HepG2 (cell line): ENCODE measurements around the gene ANKRD60. TPM values are rescaled to one million over a fixed set of nuclear protein-coding genes. Genes with fewer than 3 reads are reported as not detected.

Source experiments
- ATAC-seq: fragments of 200-7000 bp; cut with Tn5 transposase; 3 replicates; pipeline ENCODE4 v1.9.1; 2020; ENCODE audit warnings: mild to moderate bottlenecking, moderate library complexity
- BruUV-seq: library from RNA; stranded (reverse); fragments of 400-500 nt; replicated peaks from 2 replicates; lab custom pipeline; 2021; lab: Mats Ljungman, UMichigan
- CTCF ChIA-PET: fragments of 300-600 bp; formaldehyde crosslinking; extraction: SDS; loops from one replicate; lab custom pipeline; 2021; ENCODE audit warnings: low total read pairs, inconsistent platforms, low intra/inter-chr PET ratio; lab: Yijun Ruan, JAX
- POLR2A ChIA-PET: fragments of 350-600 bp; sonication (Branson Sonifier 250); formaldehyde crosslinking; loops from one replicate; lab custom pipeline; 2020; ENCODE audit warnings: antibody characterized with exemption, inconsistent platforms; lab: Yijun Ruan, JAX
- DNase-seq: peaks from one replicate; pipeline ENCODE4 v3.0.0-alpha.2; 2015; ENCODE audit warnings: low spot score
- FAIRE-seq: peaks from 3 replicates; lab custom pipeline; 2011; peaks lifted over from hg19 to GRCh38; lab: Jason Lieb, UNC
- H2AFZ ChIP-seq: one replicate; pipeline ENCODE4 v1.6.1; 2011; ENCODE audit warnings: low read length, inconsistent platforms
- H3K27ac ChIP-seq: fragments of 300-600 bp; 3 replicates; pipeline ENCODE4 v1.8.0; 2011; ENCODE audit warnings: mixed run types, mild to moderate bottlenecking, mixed read lengths, low read length, inconsistent platforms; ENCODE audit not compliant: insufficient read depth; ENCODE audit errors: extremely low read length
- H3K27me3 ChIP-seq, 2 experiments: fragments of 200-600 bp in 1 of 2; 2 replicates in 1 of 2; 3 replicates in 1 of 2; pipeline versions ENCODE4 v1.6.0 to v1.8.0; 2011; ENCODE audit warnings: low read length in 2 of 2, mild to moderate bottlenecking in 2 of 2, moderate library complexity in 2 of 2, inconsistent platforms in 1 of 2; ENCODE audit not compliant: insufficient read depth in 2 of 2, control insufficient read depth in 1 of 2
- H3K36me3 ChIP-seq, 2 experiments: fragments of 200-600 bp in 1 of 2; replicated peaks in 1 of 2; 2 replicates in 1 of 2; 3 replicates in 1 of 2; pipeline versions ENCODE4 v1.5.1 to v1.8.0; 2011; ENCODE audit warnings: low read length in 2 of 2, inconsistent platforms in 1 of 2; ENCODE audit not compliant: insufficient read depth in 2 of 2, control insufficient read depth in 1 of 2
- H3K4me1 ChIP-seq: 2 replicates; pipeline ENCODE4 v1.5.1; 2012; ENCODE audit warnings: low read length, inconsistent platforms; ENCODE audit not compliant: insufficient read depth
- H3K4me2 ChIP-seq: 2 replicates; pipeline ENCODE4 v1.6.0; 2011; ENCODE audit warnings: low read depth, low read length, inconsistent platforms
- H3K4me3 ChIP-seq, 3 experiments: fragments of 200-600 bp in 1 of 3; sonication (generic), shearing (Covaris generic) in 1 of 3; replicated peaks in 1 of 3; 2 replicates each; pipeline ENCODE4 v1.5.1; 2011 to 2016; ENCODE audit warnings: low read length in 3 of 3, inconsistent platforms in 2 of 3, low read depth in 2 of 3, mild to moderate bottlenecking in 2 of 3, control low read depth in 1 of 3, mixed read lengths in 1 of 3; ENCODE audit not compliant: insufficient read depth in 1 of 3
- H3K79me2 ChIP-seq: one replicate; pipeline ENCODE4 v1.6.1; 2011; ENCODE audit warnings: low read length, inconsistent platforms; ENCODE audit not compliant: insufficient read depth
- H3K9ac ChIP-seq: 2 replicates; pipeline ENCODE4 v1.6.0; 2011; ENCODE audit warnings: mild to moderate bottlenecking, low read depth, low read length, inconsistent platforms; ENCODE audit not compliant: insufficient read depth
- H3K9me3 ChIP-seq: 2 replicates; pipeline ENCODE4 v1.5.1; 2012; ENCODE audit warnings: mild to moderate bottlenecking, low read length
- H4K20me1 ChIP-seq: 2 replicates; pipeline ENCODE4 v1.6.0; 2011; ENCODE audit warnings: inconsistent platforms, mild to moderate bottlenecking, low read length, moderate library complexity; ENCODE audit not compliant: insufficient read depth
- FOSL2 ChIP-seq: sonication (generic); formaldehyde crosslinking; IDR thresholded peaks from 2 replicates; pipeline ENCODE4 v1.4.0; 2020; ENCODE audit warnings: missing genetic modification reagents
- HNRNPUL1 ChIP-seq: fragments of 200-400 bp; formaldehyde crosslinking; IDR thresholded peaks from 2 replicates; pipeline ENCODE4 v1.6.1; 2017; ENCODE audit warnings: low read depth, mild to moderate bottlenecking, low read length, moderate library complexity
- HOXA9 ChIP-seq: sonication (generic); formaldehyde crosslinking; IDR thresholded peaks from 2 replicates; pipeline ENCODE4 v1.8.1; 2022; ENCODE audit warnings: missing genetic modification reagents, mild to moderate bottlenecking, moderate library complexity, borderline replicate concordance
- NCOA1 ChIP-seq: sonication (generic); formaldehyde crosslinking; IDR thresholded peaks from 2 replicates; pipeline ENCODE4 v1.9.0; 2021; ENCODE audit warnings: missing genetic modification reagents
- ZFP37 ChIP-seq: sonication (generic); formaldehyde crosslinking; IDR thresholded peaks from 2 replicates; pipeline ENCODE4 v1.4.0; 2020; ENCODE audit warnings: missing genetic modification reagents, borderline replicate concordance
- ZMYM3 ChIP-seq: sonication (generic); formaldehyde crosslinking; IDR thresholded peaks from 2 replicates; pipeline ENCODE4 v1.5.1; 2020; ENCODE audit warnings: mild to moderate bottlenecking, missing genetic modification reagents
- ZNF232 ChIP-seq: sonication (generic); formaldehyde crosslinking; IDR thresholded peaks from 2 replicates; pipeline ENCODE4 v1.4.0; 2020; ENCODE audit warnings: missing genetic modification reagents, borderline replicate concordance
- ZNF34 ChIP-seq: sonication (generic); formaldehyde crosslinking; IDR thresholded peaks from 2 replicates; pipeline ENCODE4 v1.4.0; 2020; ENCODE audit warnings: mild to moderate bottlenecking, missing genetic modification reagents, borderline replicate concordance
- ZNF343 ChIP-seq: sonication (generic); formaldehyde crosslinking; IDR thresholded peaks from 2 replicates; pipeline ENCODE4 v1.4.0; 2020; ENCODE audit warnings: mild to moderate bottlenecking, missing genetic modification reagents
- ZNF567 ChIP-seq: sonication (generic); formaldehyde crosslinking; IDR thresholded peaks from 2 replicates; pipeline ENCODE4 v1.8.1; 2023; ENCODE audit warnings: mild to moderate bottlenecking, missing genetic modification reagents, borderline replicate concordance
- ZNF569 ChIP-seq: sonication (generic); formaldehyde crosslinking; IDR thresholded peaks from 2 replicates; pipeline ENCODE4 v1.5.0; 2020; ENCODE audit warnings: mild to moderate bottlenecking, missing genetic modification reagents, moderate library complexity, borderline replicate concordance
- ZNF660 ChIP-seq: sonication (generic); formaldehyde crosslinking; IDR thresholded peaks from 2 replicates; pipeline ENCODE4 v1.5.1; 2020; ENCODE audit warnings: mild to moderate bottlenecking, low read depth, missing genetic modification reagents, borderline replicate concordance
- ZNF878 ChIP-seq: sonication (generic); formaldehyde crosslinking; IDR thresholded peaks from 2 replicates; pipeline ENCODE4 v1.8.1; 2023; ENCODE audit warnings: mild to moderate bottlenecking, missing genetic modification reagents, moderate library complexity
- whole genome bisulfite sequencing: methylation state at CpG from one replicate; pipeline ENCODE4 v1.1.6; 2017; ENCODE audit warnings: low lambda C conversion rate; 5-methylcytosine and 5-hydroxymethylcytosine counted together
- in situ Hi-C: cut with HindIII; loops from 2 replicates; pipeline ENCODE4 v1.10.0; 2017; ENCODE audit warnings: low pct_unique_long_range_greater_than_20kb; ENCODE audit not compliant: extremely low pct_ligation_motif_present
- intact Hi-C: fragments of 100-400 bp; cut with micrococcal nuclease; formaldehyde crosslinking; loops from one replicate; pipeline ENCODE4 v1.10.0; 2022; ENCODE audit not compliant: unreplicated experiment
- polyA plus RNA-seq, 8 experiments: library from polyadenylated mRNA; depleted of rRNA in 3 of 8; stranded (reverse) in 7 of 8; unstranded in 1 of 8; fragments of >200 nt; fragmentation: Illumina TruSeq in 4 of 8; extraction: Trizol in 4 of 8; gene quantifications; 2 replicates each; pipeline versions ENCODE4 v1.2.1 to v1.2.3, GENCODE V29; 2011 to 2016; ENCODE audit warnings: low read depth in 4 of 8, missing spikeins in 1 of 8, mixed read lengths in 1 of 8; ENCODE audit not compliant: insufficient read depth in 1 of 8
- total RNA-seq, 5 experiments: library from RNA; depleted of rRNA; stranded (reverse); fragments of >200 nt; fragmentation: Illumina TruSeq; extraction: Trizol; gene quantifications; 2 replicates each; pipeline ENCODE4 v1.2.3, GENCODE V29; 2016; ENCODE audit warnings: low read depth in 1 of 5
- TF ChIP-seq, protein P1 (sequence below): fragments of 450-650 bp; IDR thresholded peaks from 2 replicates; pipeline ENCODE4 v1.6.1; 2017
- TF ChIP-seq, protein P2 (sequence below): sonication (generic); formaldehyde crosslinking; IDR thresholded peaks from 2 replicates; pipeline ENCODE4 v1.4.0; 2020; ENCODE audit warnings: missing genetic modification reagents

Gene ANKRD60
- total and polyA plus RNA-seq, 2 of the 13 experiments (the other 11 are each of a cell fraction or from before 2014, with no cell fraction given), result not detected

DNA sequence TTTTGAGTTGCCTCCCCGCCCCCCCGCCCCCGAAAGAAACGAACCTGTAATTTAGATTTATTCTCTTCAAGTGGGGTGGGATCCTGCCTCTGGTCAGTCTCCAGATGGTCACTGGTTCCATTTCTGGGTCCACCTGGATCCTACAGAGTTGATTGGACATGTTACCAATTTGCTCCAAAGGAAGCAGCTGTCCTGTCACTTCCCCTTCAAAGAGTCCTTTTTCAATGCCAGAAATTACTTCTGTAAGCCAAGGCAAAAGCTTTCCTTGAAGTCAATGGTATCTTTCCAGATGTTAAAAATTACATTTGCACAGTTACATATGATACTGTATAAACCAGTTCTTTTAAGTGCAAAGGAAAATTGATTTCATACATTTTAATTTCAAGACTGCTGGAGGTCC, 12.0 kb upstream of the ANKRD60 start:
- intact Hi-C loops, result no loop called here
- no peak overlapping the region for H3K4me2 ChIP-seq
- no peak for DNase-seq
- WGBS, result 37% methylated on average over 4 of the region's 4 CpGs
- no peak overlapping the region for H2AFZ ChIP-seq
- H3K79me2 ChIP-seq, result no peaks in the 10 kb centered on the region
- TF ChIP-seq ZMYM3 (CRISPR knock-in tag) (no peak), ZNF569 (CRISPR knock-in tag) (no peak), ZNF660 (CRISPR knock-in tag) (no peak), FOSL2 (no peak), HOXA9 (CRISPR knock-in tag) (no peak), ZNF343 (CRISPR knock-in tag) (no peak), ZNF34 (CRISPR knock-in tag) (no peak), ZNF567 (CRISPR knock-in tag) (no peak), HNRNPUL1 (no peak), ZNF232 (CRISPR knock-in tag) (no peak), NCOA1 (no peak), ZNF878 (no peak), ZFP37 (CRISPR knock-in tag) (no peak)
- TF ChIP-seq, protein P1, sequence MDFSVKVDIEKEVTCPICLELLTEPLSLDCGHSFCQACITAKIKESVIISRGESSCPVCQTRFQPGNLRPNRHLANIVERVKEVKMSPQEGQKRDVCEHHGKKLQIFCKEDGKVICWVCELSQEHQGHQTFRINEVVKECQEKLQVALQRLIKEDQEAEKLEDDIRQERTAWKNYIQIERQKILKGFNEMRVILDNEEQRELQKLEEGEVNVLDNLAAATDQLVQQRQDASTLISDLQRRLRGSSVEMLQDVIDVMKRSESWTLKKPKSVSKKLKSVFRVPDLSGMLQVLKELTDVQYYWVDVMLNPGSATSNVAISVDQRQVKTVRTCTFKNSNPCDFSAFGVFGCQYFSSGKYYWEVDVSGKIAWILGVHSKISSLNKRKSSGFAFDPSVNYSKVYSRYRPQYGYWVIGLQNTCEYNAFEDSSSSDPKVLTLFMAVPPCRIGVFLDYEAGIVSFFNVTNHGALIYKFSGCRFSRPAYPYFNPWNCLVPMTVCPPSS, result no peak
- TF ChIP-seq, protein P2, sequence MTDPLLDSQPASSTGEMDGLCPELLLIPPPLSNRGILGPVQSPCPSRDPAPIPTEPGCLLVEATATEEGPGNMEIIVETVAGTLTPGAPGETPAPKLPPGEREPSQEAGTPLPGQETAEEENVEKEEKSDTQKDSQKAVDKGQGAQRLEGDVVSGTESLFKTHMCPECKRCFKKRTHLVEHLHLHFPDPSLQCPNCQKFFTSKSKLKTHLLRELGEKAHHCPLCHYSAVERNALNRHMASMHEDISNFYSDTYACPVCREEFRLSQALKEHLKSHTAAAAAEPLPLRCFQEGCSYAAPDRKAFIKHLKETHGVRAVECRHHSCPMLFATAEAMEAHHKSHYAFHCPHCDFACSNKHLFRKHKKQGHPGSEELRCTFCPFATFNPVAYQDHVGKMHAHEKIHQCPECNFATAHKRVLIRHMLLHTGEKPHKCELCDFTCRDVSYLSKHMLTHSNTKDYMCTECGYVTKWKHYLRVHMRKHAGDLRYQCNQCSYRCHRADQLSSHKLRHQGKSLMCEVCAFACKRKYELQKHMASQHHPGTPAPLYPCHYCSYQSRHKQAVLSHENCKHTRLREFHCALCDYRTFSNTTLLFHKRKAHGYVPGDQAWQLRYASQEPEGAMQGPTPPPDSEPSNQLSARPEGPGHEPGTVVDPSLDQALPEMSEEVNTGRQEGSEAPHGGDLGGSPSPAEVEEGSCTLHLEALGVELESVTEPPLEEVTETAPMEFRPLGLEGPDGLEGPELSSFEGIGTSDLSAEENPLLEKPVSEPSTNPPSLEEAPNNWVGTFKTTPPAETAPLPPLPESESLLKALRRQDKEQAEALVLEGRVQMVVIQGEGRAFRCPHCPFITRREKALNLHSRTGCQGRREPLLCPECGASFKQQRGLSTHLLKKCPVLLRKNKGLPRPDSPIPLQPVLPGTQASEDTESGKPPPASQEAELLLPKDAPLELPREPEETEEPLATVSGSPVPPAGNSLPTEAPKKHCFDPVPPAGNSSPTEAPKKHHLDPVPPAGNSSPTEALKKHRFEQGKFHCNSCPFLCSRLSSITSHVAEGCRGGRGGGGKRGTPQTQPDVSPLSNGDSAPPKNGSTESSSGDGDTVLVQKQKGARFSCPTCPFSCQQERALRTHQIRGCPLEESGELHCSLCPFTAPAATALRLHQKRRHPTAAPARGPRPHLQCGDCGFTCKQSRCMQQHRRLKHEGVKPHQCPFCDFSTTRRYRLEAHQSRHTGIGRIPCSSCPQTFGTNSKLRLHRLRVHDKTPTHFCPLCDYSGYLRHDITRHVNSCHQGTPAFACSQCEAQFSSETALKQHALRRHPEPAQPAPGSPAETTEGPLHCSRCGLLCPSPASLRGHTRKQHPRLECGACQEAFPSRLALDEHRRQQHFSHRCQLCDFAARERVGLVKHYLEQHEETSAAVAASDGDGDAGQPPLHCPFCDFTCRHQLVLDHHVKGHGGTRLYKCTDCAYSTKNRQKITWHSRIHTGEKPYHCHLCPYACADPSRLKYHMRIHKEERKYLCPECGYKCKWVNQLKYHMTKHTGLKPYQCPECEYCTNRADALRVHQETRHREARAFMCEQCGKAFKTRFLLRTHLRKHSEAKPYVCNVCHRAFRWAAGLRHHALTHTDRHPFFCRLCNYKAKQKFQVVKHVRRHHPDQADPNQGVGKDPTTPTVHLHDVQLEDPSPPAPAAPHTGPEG (CRISPR knock-in tag), result no peak
- FAIRE-seq, result no peak
- in situ Hi-C loops, result loop anchor here (10.0 kb wide), 1 partner anchor 414 kb away; the partner anchor contains the start of gene STX16
- BruUV-seq, result no TSS peak
- H3K4me3 ChIP-seq, result no peak overlapping the region
- POLR2A ChIA-PET, result no interaction called here
- H3K4me1 ChIP-seq, result peaks cover 7% of the 10 kb centered on the region
- no peak overlapping the region for H3K27ac ChIP-seq
- CTCF ChIA-PET, result interaction anchor here (1.5 kb wide), 1 partner anchor 207 kb away, joined by 4 read pairs; no protein-coding TSS in a partner anchor
- H3K9ac ChIP-seq, result no peak overlapping the region
- no peaks in the 10 kb centered on the region for H4K20me1 ChIP-seq
- no peaks in the 10 kb centered on the region for H3K9me3 ChIP-seq
- no peaks in the 10 kb centered on the region for H3K36me3 ChIP-seq
- H3K27me3 ChIP-seq, result peaks cover 0 to 12% of the 10 kb centered on the region in 2 experiments; a peak in 2 of 5 replicates
- ATAC-seq, result no peak
